GM18873 (cell line): ENCODE results near the gene KRT7.
"Not testable (repeated sequence)": the region's sequence is repeated elsewhere in the genome, so short reads cannot be mapped to it uniquely, and the experiment has no call there.

Experiments used
- ATAC-seq: cut with Tn5 transposase; IDR thresholded peaks from one replicate; pipeline ENCODE4 v1.9.1; 2021; ENCODE audit warnings: mild to moderate bottlenecking, moderate library complexity, moderate number of reproducible peaks; ENCODE audit not compliant: unreplicated experiment, low FRiP score

Gene KRT7

DNA sequence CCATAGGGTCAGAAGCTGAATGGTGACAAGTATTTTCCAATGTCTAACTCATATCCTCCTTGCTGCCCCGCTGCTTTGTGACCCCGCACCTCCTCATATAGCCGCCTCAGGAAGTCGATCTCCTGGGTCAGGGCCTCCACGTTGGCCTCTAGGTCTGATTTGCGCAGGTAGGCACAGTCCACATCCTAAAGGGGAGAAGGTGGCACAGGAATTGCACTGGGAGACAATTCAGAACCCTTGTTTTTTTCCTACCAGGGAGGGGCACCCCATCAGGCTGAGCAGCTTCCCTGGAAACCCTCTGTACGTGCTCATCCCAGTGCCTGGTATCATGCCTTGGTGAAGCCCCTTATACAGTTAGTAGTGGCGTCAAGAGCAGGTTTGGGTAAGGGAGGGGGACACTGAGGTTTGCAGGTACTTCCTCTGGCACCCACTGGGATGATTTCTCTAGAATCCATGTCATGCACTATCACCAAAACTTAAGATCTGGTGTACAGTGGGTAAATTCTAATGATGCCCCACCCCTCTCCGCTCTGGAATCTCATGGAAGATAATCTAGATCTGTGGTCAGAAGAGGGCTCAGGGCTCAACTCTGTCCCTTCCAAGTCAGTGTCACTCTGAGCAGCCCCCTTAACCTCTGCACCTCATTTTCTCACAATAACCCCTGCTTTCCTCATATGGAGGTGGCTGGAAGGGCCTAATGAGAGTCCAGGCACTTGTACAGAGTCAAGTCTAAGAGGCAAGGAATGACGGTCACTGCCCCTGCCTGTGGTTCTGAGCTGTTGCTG lies 21.3 kb downstream of the KRT7 start:
- ATAC-seq = no peak

DNA sequence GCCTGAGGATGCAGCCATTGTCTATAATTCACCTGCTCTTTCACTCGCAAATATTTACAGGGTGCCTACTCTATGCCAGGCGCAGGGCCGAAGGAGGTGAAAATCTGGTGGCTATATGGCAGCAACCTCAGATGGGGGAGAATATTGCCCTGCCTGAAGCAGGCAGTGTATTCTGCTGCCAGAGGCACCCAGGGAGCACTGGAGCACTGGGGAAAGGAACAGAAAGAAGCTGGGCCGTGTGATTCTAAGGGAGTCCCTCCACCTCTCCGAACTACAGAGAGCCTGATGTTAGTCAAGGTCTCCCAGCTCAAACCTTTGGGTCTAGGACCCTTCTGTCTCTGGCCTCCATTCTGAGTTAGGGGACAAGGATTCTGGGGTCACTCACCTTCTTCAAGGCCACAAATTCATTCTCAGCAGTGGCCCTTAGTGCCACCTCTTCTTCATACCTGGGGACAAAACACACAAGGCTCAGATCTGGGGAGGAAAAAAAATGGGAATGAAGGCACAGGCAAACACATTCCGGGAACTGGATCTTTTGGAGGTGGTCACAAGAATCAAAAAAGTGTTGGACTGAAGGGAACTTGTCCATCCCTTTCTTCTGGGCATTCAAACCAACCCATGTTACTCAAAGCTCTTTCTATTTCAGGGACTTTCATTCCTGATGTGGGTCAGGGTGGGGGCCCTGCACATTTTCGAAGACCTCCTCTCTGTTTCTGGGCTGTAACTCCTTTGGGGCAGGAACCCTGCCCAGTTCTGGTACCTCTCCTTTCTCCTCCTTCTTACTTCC lies 22.1 kb downstream of the KRT7 start:
- ATAC-seq = no peak

DNA sequence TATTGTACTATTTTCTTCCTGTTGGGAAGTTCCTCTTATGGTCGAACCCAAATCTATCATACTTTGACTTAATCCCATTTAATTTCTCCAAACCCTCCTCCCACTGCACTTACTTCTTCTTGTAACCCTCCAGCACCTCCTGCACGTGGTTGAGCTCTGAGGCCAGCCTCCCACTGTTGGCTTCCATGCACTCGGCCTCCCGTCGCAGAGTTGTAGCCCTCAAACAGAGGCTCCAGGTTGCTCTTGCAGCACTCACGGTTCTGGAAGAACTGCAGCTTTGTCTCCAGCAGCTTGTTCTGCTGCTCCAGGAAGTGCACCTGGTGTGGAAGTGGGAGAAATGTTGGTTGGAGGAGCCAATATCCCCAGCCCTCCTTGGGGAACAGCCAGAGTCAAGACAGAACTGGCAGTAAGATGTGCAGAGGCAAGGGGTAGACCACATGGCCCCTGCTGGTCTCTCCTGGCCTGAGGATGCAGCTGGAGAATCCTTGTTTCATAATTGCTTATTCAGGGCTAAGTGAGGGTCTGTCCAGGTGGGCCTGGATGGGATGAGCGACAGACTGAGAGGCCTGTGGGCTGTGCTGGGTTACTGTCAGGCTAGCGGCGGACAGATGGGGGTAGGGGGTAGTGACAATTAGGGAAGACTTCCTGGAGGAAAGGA lies 23.0 kb downstream of the KRT7 start:
- ATAC-seq = no peak

DNA sequence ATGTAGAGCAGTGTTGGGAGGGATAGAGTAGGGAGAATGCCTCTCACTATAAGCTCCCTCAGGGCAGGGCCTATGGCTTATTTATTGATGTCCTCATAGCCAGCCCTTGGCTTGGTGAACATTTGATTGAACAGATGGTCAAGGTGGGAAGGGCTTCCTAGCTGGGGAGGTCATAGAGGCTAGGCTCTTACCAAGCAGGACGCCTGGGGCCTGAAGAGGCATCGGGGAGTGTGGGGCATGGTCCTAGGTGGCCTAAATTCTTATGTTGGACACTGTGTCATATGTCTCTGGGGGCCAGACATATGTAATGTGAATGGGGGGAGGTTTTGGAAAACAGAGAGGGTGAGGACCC lies 23.5 kb downstream of the KRT7 start:
- no peak for ATAC-seq

DNA sequence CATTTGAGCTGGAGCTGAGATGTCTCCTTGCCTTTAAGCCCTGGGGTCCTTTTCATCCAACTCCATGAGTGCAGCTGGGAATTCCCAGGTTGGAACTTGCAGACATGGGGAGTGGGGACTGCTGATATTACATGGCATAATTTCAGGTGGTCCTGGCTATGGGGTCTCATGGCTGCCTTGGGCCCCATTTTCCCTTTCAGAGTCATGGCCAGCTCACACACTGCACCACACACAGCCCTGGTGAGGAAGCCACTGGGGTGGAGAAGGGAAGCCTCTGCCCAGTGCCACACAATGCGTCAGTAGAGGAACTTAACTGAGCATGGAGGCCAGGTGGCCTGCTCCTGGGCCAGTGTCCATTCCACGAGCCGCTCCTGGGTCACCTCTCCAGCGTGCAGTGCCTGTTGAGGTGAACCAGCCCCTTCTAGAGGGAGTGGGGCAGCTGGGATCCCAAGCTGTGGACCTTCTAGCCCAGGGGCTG lies 24.1 kb downstream of the KRT7 start:
- no peak for ATAC-seq

DNA sequence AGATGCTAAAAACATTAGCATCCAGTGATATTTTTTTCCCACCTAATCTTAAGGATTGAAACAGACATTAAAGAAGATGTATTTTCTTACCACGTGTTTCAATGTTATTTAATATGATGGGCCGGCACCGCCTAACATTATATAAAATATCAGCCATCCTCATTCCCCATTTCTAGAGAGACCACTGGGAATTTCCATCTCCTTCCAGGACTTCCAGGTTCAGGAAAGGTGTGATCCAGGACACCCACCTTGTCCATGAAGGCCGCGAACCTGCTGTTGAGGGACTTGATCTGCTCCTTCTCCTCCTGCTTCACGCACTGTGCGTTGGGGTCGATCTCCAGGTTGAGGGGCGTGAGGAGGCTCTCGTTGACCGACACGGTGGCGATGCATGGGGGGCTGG lies 24.9 kb downstream of the KRT7 start:
- not testable (repeated sequence) for ATAC-seq

DNA sequence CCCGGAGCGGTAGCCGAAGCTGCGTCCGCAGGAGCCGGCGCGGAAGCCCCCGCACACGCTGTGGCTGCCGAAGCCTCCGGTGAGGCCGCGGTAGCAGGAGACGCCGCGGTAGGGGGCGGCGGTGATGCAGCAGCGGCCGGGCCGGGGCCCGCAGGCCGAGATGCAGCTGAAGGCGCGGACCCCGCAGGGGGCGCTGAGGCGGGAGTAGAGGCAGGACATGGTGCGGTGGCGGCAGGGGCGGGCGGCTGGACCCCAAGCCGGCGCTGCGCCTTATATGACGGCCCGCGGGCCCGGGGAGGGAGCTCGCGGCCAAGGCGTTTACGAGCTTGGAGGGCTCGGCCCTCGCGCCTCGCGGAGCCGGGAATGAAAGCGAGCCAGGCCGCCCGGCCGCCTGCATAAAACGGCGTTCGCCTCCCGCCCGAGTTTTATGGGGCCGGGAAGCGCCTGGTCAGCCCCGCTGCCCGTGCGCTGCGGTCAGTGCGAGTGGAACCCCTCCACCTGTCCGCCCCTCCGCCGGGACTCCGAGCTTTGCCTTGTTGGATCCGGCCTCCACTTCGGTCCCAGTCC lies 25.4 kb downstream of the KRT7 start:
- ATAC-seq = no peak

DNA sequence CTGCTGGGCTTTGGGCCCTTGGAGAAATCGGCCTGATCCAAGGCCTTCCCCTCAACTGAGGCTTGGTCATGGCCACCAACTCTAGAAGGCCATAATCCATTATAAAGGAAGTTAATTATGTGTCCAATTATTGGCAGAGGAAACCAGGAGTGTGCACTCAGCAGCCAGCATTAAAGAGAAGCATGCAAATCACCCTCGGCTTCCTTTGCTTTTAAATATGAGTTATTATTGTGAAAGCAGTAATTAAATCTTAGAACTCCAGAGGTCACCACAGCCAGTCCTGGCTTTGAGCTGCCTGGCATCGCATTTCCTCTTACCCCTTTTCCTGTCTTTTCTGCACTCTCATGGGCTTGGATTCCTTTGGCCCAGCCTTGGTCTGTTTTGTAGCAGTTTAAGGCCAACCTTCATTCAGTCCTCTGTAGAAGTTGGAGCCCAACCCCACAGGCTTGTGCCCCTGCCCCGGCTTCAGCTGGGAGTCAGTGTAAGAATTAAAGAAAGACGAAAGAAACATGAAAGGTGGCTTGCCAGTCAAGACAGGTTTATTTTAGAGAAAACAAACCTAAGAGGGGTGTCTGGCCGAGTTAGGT lies 26.7 kb downstream of the KRT7 start:
- no peak for ATAC-seq

DNA sequence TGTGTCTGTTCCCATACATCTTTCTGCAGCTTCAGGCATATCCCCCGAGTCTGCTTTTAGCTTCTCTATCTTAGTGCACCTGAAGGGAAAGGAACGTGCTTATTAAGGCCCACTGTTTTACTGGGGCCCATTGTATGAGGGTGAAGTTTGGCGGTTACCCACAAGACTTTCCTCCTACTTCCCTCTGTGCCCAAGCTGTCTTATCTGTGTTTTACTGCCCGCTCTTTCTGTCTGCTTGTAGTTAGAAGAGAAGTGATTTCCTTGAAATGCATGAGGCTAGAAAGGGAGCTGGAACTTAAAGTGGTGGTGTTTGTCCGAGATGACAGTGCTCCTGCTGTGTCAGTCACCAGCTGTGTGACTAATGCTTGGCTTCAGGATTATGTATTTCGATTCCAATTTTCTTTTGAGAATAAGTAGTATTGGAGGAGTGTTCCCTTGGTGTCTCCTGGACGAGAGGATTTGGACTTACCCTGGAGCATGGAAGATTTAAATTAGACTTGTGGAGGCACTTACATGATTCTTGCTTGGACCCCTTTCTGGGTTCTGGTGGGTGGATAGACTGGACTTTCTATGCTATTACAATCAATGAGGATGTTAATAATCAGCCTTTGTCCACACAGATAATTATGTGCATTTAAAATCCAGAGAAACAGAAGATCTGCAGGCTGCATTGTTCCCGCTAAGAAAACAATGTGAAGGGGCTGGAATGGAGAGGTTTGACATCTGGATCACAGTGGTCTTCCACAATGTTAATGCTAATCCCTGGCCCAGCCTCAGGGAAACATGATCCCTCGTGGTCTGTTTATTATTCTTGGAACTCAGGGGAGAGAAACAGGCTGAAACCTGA lies 27.5 kb downstream of the KRT7 start:
- no peak for ATAC-seq

DNA sequence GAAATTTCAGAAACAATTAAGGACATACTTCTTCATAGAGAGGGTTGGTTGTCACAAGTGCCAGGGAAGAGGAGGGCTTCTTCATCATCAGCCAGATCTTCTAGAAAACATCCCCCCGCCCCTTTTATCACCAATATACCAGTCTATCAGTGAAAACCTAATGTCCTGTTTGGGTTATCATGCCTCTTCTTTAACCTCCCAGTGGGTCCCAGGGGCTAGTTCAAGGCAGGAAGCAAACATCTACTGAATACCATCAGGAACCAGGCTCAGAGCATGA lies 28.1 kb downstream of the KRT7 start:
- ATAC-seq = no peak

DNA sequence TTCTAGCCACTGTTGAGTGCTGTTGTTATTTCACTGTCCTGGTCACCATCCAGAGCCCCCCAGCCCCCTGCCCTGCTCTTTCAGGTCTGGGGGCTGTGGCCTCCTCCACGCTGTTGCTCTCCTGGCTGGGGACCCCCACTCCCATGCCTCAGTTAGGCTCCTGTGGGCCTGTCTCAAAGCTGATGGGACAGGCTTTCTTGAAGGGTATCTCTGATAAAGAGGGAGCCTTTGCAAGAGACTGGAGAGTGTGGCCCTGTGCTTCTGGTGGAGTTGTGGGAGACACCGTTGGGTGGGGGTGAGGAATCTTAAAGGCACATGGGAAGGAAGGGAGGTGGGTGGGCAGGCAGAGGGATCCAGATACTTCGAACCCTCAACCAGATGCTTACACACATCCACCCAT lies 29.2 kb downstream of the KRT7 start:
- ATAC-seq = no peak

DNA sequence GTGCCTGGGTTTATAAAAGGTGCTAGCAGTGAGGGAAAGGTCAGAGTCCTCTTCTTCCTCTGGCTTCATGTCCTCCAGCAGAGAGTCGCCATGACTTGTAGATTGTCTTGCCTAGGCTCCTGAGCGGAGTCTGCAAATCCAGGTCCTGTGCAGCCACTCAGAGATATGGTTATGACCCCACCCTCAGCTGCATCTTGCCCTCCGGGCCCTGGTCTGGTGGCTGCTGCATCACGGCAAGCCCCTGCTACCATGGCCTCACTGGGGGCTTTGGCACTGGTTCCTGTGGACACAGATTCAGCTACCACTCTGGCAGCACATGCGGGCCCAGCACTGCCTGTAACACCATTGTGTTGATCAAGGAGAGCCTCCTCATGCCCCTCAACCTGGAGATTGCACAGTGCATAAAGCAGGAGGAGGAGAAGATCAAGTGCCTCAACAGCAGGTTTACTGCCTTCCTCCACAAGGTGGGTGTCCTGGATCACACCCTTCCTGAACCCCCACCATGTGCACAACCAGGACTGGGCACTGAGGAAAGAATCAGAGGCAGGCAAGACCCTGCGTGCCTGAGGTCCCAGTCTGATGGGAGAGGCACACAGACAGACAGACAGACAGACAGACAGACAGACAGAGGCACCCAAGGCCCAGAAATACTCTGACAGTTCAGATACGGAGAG lies 30.9 kb downstream of the KRT7 start:
- no peak for ATAC-seq

DNA sequence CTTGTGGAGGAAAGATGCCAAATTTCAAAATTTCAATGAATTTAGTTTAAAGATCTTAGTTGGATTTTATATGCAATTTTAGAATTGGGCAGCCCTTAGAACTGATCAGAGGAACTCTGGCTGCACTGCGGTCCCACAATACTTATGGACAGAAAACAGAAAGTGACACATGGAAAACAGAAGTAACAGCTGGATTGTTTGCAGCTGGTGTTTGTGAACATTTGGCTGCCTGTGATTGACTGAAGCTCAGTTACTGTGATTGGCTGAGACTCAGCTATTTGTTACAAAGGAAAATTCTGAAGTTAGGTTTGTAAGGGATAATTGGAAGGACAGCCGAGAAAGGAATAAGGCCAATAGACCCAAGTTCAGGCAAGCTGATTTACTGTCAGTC lies 31.4 kb downstream of the KRT7 start:
- ATAC-seq = no peak

DNA sequence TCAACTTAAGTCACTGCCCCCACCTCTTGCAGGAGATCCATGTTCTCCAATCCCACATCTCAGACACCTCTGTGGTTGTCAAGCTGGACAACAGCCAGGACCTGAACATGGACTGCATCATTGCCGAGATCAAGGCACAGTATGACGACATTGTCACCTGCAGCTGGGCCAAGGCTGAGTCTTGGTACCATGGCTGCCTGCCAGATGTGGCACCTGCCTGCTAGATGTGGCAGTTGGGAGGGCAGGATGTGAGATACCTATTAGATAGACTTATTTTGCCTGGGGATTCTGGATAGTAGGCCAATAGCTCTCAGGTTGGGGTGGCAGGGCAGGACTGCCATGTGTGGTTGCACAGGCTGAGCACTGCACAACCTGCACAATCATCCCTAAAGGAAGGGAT lies 33.5 kb downstream of the KRT7 start:
- ATAC-seq = no peak

DNA sequence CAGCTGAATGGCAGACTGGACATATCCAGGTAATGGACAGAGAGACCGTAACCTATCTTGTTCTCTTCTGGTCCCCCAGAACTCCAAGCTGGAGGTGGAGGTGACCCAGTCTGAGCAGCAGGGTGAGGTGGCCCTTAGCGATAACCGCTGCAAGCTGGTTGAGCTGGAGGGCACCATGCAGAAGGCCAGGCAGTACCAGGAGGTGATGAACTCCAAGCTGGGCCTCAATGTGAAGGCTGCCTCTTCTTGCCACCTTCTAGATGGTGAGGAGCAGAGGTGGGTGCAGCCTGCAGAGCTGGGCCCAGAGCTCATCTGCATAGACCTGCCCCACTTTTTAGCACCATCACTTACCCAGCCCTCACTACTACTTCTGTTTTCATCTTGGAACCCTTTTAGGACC lies 34.2 kb downstream of the KRT7 start:
- ATAC-seq = no peak

DNA sequence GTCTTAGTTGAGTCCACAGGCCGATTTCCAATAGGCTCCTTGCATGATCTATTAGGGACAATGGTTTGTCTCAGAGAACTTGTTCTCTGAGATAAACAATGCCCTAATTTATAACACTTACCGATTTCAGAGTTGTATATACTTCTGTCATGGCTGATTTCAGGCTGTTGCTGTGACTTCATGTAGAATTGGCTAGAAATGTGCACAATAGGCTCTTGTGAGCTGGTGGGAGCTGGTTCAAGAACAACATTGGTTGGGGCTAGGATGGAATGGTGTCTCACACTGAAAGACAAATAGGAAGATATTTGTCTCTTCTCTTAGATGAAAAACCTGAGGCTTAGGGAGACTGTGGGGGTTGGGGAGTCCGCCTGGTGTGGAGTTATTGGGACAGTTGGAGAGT lies 34.7 kb downstream of the KRT7 start:
- no peak for ATAC-seq

DNA sequence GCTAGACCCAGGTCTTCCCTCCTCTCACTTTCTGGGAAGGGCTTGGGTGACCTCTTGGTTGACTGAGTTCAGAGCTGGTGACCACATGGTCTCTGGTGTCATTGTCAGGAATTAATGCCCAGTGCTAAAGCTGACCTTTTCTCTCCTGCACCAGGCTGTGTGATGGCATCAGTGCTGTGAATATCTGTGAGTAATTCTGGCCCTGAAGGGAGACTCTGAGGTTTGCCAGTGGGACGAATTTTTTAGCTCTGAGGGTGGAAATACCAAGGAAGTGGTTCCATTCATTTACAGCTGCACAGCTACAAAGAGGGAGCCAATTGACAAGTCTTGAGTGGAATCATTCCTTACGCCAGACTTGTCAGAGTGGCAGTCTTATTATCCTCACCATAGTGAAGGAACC lies 35.2 kb downstream of the KRT7 start:
- ATAC-seq = no peak

DNA sequence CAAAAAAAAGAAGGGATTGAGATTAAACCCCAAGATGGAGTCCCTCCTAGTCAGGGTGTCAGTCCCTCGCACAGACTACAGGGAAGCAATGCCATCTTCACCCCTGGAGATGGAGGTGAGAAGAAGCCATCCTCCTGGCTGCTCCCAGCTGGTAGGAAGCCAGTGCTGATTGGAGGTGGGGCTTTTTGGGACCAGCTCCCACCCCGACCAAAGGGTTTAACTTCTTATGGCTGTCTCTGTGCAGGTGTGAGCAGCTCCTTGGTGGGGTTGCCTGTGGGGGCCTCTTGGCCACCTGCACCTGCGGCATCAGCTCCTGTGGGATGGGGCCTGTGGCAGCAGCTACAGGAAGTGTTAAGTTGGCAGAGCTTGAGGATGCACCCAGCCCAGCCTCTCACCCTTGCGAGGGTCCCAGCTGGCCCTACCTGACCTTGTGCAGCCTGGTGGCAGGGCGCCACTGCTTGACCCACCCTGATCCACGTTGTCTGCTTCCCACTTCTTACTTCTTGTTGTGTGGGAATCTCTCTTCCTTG lies 37.6 kb downstream of the KRT7 start:
- no peak for ATAC-seq

DNA sequence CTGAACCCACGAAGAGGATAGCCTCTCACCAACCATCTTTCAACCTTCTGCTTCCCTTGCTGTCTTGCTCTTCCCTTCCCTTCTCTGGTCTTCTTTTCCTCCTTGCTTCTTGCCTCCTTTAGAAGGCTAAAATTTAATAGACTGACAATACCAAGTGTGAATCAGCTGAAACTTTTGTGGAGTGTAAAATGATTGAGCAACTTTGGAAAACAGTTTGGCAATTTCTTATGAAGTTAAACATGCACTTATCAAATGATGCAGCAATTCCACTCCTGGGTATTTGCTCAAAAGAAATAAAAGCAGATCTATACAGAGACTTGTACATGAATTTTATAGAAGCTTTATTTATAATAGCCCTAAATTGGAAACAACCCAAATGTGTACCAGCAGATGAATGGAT lies 38.1 kb downstream of the KRT7 start:
- ATAC-seq = no peak
